Measurements from ENCODE around the gene RNH1.

RNH1 gene

DNA sequence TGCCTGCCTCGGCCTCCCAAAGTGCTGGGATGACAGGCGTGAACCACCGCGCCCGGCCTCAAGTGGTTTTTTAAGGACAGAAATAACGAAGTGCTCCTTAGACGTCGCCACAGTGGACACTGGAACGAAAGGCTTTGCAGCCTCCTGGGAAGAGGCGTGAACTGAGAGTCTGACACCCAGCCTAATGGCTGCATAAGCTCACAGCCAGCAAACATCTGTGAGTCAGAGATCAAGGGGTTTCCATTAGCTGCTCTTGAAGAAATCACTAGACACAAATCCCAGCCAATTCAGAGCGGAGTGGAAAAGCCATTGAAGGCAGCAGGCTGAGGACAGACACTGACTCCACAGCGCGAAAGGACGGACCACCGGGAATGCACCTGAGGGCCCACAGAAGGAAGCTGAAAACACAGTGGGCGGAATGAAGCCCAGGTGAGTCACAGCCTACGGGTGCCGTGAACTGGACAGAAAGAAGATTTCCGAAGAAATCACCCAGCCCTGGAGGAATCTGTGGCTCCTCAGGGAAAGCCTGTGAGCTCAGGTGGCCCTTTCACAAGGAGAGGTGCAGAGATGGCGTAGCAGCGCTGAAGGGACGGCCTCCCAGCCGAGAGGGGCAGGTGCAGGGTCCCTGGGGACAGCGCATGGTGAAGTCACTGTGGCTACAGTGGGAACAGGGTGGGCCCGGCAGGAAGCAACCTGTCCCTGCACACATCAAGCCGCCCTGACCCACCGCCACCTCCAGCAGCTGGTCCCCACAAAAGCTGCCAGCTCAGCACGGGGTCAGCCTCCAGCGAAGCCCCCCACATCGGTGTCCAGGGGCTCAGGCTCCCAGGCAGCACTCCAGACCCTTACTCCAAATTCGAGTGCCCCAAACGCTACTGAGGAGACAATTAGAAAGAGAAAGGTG, 41.9 kb upstream of the RNH1 start:
- DNase-seq (ENCODE audit: low read depth) = no peak
- TF ChIP-seq CTCF (IDR thresholded peaks at IDR 0.05; ENCODE audit: low read depth, low read length) = no peak
- TF ChIP-seq POLR2A (IDR thresholded peaks at IDR 0.05; ENCODE audit: extremely low read depth, insufficient read length) = no peak
- no peak for TF ChIP-seq MYC (IDR thresholded peaks at IDR 0.05; ENCODE audit: low read depth, low read length)
- TF ChIP-seq MAX (IDR thresholded peaks at IDR 0.05; ENCODE audit: low read depth, low read length) = no peak

GRCh38 chr11:545171-545570, 38.1 kb upstream of the RNH1 start:
- DNase-seq (ENCODE audit: low read depth) = no peak
- no peak for TF ChIP-seq MYC (IDR thresholded peaks at IDR 0.05; ENCODE audit: low read depth, low read length)
- no peak for TF ChIP-seq CTCF (IDR thresholded peaks at IDR 0.05; ENCODE audit: low read depth, low read length)
- no peak overlapping the region for H3K4me3 ChIP-seq (ENCODE audit: low read depth, low read length)

More for the DNA sequence above, 41.9 kb upstream of the RNH1 start:
- no peak overlapping the region for H3K4me3 ChIP-seq (ENCODE audit: low read depth, low read length)

DNA sequence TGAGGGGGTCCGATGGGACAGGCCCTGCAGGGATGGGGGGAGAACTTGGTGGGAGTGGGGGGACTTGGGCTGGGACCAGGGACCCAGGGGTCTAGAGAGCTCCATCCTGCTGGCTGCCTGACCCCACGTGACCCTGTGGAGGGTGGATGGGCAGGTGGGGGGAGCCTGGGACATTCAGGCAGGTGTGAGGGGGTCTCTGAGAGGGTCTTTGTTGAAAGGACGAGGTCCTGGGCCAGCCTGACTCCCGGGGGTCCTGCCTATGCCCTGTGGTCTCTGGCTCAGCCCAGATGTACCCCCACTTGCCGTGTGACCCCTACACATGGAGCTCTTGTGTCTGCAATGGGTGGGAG, 37.8 kb upstream of the RNH1 start:
- no peak overlapping the region for H3K4me3 ChIP-seq (ENCODE audit: low read depth, low read length)
- no peak for DNase-seq (ENCODE audit: low read depth)
- TF ChIP-seq POLR2A (IDR thresholded peaks at IDR 0.05; ENCODE audit: extremely low read depth, insufficient read length) (no peak), MYC (IDR thresholded peaks at IDR 0.05; ENCODE audit: low read depth, low read length) (no peak), CTCF (IDR thresholded peaks at IDR 0.05; ENCODE audit: low read depth, low read length) (no peak), MAX (IDR thresholded peaks at IDR 0.05; ENCODE audit: low read depth, low read length) (no peak)

DNA sequence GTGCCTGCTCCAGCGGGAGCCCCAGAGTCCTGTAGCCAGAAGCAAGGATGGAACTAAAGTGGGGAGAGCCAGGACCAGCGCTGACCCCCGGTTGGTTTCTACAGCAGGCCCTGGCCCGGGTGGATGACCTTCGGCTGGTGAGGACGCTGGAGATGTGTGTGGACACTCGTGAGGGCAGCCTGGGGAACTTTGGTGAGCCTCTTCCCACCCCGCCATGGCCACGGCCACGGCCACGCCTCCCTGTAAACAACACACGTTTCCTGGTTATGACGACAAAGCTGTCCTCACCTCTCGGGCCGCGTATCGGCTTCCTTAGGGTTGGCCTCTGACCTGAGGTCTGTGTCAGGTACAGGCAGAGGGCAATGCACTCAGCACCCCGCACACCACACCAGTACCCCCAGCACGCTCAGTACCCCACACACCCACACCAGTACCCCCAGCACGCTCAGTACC, 34.4 kb upstream of the RNH1 start:
- DNase-seq (ENCODE audit: low read depth) = no peak
- H3K4me3 ChIP-seq (ENCODE audit: low read depth, low read length) = no peak overlapping the region
- TF ChIP-seq POLR2A (IDR thresholded peaks at IDR 0.05; ENCODE audit: extremely low read depth, insufficient read length) (no peak), CTCF (IDR thresholded peaks at IDR 0.05; ENCODE audit: low read depth, low read length) (no peak), MAX (IDR thresholded peaks at IDR 0.05; ENCODE audit: low read depth, low read length) (no peak), MYC (IDR thresholded peaks at IDR 0.05; ENCODE audit: low read depth, low read length) (no peak)

DNA sequence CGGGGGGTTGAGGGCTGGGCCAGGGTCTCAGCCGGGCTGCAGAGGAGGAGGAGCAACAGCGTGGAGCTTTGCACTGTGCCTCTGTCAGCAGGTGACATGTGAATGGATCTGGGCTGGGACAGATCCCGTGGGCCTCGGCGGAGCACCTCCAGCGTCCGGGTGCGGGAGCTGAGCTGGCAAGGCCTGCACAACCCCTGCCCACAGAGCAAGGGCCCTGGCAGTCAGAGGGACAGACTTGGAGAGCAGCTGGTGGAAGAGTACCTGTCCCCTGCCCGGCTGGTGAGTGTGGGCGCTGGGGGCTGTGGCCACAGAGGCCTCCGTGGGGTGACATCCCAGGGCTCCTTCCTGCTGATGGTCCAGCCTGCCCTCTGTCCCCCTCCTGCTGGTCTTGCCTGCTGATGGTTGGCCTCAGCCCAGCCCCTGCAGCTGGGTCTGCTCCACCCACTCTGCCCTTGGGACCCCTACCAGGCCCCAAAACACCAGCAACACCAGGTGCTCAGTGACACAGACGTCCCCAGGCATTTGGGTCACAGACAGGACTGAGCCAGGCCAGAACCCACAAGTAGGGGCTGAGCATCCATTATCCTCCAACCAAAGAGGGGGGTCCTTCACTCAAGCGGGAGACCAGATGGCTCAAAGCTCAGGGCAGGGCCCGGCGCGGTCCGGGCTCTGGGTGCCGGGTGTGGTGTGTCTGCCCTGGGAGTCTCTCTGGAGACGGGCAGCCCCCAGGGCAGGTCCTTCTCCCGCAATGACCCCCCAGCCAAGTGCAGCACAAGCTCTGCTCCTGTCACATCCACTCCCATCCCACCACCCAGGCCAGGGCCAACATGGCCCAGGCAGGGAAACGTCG, 33.8 kb upstream of the RNH1 start:
- TF ChIP-seq POLR2A (IDR thresholded peaks at IDR 0.05; ENCODE audit: extremely low read depth, insufficient read length) (no peak), MAX (IDR thresholded peaks at IDR 0.05; ENCODE audit: low read depth, low read length) (no peak), MYC (IDR thresholded peaks at IDR 0.05; ENCODE audit: low read depth, low read length) (no peak), CTCF (IDR thresholded peaks at IDR 0.05; ENCODE audit: low read depth, low read length) (no peak)
- H3K4me3 ChIP-seq (ENCODE audit: low read depth, low read length) = no peak overlapping the region
- no peak for DNase-seq (ENCODE audit: low read depth)
